Measurements from ENCODE around the gene CSRNP3.
A peak's percentile ranks its signal among the peaks of the same experiment; 100 is the strongest.

Gene CSRNP3

DNA sequence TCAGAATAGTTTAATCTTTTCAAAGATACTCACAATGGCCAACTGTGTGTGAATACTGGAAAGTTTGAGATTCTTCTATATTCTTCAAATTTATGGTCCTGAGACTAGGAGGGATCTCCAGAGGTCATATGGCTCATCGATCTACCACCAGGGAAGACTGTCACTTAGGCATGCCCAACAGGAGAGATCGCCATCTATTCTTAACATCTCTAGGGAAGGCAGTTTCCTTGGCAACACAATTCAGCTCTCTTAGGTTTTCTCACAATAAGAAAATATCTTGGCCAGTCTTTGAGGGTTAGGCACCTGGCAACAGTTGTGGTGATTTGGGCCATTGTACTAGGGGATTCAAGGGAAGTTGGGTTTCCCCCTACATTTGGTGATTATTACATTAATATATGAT lies 217.3 kb downstream of the CSRNP3 start:
- DNase-seq (ENCODE audit: low spot score): no peak

DNA sequence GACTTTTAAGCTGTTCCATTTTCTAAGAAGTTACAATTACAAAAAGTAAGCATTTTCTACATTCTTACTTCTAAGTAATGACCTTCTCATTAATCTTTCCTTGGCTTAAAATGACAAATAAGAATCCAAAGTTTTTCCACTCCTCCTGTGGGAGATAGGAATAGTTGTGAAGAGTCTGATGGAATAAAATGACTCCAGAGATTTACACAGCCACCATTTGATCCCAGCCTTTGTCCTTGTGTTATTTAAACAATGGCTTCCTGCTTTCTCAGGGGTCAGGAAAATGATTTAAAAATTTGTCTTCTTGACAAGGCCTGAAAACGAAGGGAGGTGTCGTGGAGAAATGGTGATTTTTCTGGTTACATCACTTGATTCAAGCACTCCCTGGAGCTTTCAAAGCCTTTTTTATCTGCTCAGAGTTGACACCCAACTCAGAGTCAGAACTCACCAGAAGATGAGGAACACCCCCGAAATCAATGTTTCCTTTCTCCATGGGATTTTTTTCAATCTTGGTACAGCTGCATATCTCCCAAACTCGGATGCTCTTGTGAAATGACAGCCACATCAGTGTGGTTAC lies 218.0 kb downstream of the CSRNP3 start:
- DNase-seq (ENCODE audit: low spot score): no peak

DNA sequence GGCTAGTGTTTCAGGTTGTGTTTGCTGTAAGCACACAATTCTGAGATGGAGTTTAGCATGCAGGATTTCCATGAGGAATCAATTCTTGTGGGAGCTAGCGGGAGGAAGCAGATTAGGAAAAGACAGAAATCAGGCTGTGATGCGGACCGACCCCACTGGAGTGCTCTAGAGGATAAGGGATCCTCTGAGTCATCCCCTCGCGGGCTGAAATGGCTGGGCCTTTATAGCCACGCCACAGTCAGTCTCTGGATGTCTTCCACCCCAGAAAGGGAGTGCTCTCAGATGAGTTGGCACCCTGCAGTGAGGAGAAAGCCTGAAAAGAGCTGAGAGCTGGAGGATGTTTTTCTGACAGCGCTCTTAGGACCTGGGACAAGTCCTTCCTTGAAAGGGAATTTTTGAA lies 222.1 kb downstream of the CSRNP3 start:
- DNase-seq (ENCODE audit: low spot score): peak; percentile 58

DNA sequence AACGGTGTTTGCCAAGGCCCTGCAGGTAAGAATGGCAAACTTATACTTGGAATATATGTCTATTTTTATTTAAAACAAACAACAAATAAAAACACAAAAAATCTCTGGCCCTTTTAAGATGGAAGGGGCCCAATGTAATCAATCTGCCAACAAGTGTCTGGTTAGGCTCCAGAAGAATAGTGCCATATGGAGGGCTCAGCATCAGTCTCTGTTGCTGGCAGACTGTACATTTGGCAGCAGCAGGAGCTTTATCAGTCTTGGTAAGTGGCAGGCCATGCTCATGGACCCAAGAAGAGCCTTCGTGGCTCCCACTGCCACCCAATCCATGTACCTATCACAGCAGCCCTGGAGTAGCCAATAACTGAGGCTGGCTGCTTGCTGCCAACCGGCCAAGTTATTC lies 223.4 kb downstream of the CSRNP3 start:
- no peak for DNase-seq (ENCODE audit: low spot score)

DNA sequence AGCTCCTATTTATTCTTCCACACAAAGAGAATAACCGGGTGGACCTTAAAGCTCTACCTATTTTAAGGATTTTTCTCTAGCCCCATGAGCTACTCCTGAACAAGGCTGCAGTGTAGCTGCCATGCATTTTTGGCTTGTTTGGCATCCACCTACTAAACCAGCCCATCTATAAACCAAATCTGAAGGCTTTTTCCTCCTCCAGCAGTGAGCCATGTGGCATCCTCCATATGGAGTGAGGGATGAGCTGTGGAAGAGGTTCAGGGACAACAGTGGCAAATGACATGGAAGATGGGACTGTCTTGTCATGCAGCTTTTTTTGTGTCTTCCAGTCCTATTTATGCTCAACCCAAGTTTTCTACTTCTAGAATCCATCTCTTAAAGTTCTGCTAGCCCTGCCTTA lies 224.3 kb downstream of the CSRNP3 start:
- DNase-seq (ENCODE audit: low spot score): no peak

DNA sequence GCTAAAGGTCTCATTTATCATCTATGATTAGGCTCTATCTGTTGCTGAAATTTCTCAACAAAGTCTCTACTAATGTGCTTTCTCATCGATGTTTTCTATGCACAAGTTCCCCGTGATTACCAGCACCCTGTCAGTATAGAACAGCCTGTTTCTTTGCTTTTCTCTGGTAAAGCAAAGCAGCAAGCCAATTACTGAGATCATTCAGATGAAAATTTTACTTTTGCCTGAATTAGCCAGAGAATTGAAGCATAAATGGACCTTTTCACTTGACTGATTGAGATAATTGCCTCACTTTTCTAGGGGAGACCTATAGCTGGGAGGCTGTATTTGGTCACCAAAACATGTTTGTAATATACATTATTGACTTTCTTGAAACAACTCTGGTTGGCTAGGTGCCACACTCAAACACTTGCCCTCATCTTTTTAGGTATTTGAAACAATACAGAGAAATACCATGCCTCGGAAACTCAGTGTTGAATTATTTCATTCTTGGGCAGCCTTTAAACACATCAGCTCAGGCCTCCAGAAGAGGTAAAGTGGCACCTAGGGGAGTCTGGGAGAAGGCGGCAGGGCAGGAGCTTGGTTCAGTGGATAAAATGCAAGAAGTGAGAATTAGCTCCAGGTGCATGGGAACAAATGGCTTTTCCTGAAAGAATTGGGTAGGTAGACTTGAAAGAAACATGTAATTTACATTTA lies 228.4 kb downstream of the CSRNP3 start:
- no peak for DNase-seq (ENCODE audit: low spot score)

DNA sequence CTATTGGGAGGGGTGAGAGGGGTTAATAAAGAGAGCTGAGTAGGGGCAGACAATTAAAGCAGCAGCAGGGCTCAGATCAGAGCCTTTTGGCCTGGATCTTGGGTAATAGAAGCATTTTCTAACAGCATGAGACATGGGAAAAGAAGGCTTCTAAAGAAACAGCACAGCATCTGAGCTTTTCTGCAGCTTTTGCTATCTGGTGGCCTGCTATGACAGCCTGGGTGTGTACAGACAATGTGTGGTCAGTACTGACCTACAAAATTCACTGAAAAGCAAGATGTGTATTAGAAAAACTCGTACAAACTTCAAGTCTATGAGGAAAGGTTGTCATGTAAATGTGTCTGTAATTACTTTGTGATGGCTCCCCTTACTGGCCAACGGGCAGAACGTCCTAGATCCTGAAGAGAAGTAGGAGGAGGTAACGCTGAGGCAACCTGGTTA lies 229.0 kb downstream of the CSRNP3 start:
- DNase-seq (ENCODE audit: low spot score): peak; percentile 40

DNA sequence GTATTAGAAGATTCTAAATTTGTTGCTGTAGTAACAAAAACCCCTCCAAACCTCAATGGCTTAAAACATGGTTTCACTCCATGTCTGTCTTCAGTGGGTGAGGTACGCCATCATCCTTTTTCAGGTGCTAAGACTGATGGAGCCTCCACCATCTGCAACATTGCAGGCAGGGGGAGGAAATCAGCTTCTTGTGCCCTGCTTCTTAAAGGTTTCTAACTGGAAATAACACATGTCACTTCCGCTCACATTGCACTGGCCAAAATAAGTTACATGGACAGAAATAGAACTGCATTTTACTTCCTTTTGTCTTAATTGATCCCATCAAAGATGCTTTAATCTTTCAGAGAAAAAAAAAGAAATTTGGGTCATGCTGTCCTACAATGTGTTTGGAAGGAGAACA lies 230.4 kb downstream of the CSRNP3 start:
- DNase-seq (ENCODE audit: low spot score): no peak

DNA sequence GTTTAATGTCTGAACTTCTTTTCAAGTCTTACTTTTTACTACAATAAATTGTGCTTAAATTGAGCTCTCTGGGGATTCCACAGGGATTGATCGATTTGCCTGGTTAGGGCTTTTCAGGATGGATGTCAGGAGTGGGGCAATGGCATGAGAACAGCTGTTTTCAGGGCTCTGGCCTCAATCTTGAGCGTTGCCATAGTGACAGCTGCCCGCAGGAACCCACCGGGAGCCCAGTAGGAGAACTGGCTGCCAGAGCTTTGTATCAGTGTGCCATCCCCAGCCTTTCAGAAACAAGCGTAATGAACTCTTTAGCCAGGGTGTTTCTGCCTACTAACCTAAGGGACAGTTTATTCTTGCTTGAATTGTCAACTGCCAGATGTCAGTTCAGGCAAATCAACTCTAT lies 231.0 kb downstream of the CSRNP3 start:
- no peak for DNase-seq (ENCODE audit: low spot score)

DNA sequence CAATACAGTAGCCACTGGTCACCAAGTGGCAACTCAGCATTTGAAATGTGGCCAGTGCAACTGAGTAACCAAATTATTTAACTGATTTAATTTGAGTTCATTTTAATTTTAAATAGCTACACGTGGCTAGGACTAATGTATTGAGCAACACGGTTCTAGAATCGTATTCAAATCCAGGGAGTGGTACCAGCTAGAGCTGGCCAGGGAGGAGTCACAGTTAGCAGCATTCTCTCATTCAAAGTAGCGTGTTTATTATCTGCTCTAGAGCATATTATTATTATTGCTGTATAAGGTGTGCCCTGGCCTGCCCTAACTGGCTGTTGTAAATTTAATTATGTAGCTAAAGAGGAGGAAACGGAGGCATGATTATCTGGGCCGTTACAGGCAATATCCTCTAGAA lies 231.6 kb downstream of the CSRNP3 start:
- DNase-seq (ENCODE audit: low spot score): no peak

DNA sequence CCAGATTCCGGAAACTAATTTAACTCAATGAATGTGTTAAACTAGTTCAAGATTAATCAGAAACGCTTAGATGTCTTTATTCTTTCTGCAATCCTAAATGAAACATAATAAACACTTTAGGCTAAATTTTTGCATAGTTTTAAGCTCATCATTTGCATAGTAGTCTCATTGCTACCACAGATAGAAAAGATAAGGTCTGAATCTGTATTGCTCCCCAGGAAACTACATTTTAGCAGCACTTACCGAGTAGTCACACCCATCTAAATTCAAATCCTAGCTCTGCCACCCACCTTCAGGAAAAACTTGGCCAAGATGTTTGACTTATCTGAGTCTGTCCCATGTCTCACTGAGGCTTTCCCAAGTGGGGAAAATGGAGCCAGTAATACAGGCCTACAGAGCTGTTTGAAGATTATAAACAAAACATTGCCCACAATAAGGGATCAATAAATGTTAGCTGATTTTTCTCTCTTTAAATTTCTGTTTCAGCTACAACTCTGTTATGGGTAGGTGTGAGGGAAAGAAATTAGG lies 237.5 kb downstream of the CSRNP3 start:
- DNase-seq (ENCODE audit: low spot score): no peak

DNA sequence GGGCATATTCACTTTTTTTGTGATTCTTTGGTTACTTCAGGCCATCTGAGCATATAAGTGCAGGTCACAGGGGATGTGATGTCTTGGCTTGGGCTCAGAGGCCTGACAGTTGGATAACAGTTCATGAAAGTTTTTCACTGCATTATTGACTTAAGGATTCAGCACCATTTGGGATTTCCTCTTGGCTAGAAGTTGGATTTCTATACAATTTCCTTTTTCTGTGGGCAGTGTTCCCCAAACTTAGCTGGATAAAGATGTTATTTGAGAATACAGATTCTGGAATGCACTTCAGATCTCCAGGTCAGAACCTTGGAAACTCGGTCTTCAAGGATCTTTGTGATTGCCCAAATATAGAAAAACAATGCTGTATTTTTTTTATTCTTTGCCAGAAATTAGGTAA lies 246.6 kb downstream of the CSRNP3 start:
- no peak for DNase-seq (ENCODE audit: low spot score)

DNA sequence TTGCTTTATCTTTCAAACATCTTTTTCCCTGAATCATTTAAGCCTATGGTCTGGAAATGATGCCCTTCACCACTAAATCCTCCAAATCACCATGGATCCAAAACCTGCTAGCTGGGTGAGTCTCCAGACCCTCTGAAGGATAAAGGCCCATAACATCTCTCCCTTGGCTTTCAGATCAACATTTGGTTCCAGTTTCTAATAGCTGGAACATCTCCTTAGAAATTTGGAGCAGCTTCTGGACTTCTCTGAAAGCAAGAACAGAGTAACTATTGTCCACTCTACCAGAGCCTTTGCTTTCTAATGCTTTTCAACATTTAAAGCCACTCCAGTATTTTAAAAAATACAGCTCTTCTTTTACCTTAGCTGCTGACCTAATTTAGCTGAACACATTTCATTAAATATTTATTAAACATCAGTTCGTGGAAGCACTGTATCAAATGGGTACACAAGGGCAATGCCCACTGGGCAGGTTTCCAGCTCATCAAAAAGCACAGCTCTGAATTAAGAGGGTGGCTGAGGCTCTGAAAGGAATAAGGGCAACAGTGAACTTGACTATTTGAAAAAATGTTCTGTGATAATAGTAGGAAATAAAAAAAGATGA lies 249.2 kb downstream of the CSRNP3 start:
- DNase-seq (ENCODE audit: low spot score): no peak

DNA sequence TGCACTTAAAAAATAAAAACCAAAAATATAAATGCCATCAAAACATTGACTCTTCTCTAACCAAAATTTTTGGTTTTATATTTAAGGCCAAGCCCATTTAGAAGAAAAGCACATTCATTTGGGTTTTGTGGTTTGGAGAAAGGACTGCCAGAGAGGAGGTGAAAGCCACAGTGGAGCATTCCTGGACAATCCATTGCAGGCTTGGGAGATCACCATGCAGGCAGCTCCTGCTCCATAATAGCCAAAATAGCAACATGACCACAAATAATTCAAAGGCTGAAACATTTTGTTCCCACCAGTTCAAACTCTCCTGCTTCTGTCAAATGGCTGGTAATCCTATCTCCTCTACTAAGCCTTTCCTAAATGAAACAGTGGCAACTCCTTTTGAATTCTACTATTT lies 251.0 kb downstream of the CSRNP3 start:
- peak; percentile 87 for DNase-seq (ENCODE audit: low spot score)

DNA sequence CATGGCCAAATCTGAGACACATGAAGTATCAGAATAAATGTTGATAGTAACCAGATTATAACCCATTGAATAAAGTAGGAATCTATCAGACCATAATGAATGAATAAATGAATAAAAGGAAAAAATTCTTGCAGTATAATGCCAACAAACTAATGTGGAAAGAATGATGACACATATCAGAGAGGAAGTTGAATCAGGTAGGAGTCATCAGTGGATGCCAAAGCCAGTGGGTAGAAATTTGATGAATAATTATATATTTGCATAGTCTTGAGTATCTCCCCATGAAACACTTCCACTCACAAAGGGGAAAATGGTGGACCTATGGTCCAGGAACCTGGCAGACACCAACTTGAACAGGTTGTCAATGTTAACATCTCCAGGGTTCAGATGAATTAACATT lies 255.9 kb downstream of the CSRNP3 start:
- DNase-seq (ENCODE audit: low spot score): peak; percentile 63
